GM18502 (cell line): ENCODE data around the gene HSBP1.

ENCODE experiments used
- ATAC-seq: cut with Tn5 transposase; IDR thresholded peaks from one replicate; pipeline ENCODE4 v1.9.1; 2021; ENCODE audit warnings: mild to moderate bottlenecking; ENCODE audit not compliant: unreplicated experiment, poor library complexity

Gene HSBP1

DNA sequence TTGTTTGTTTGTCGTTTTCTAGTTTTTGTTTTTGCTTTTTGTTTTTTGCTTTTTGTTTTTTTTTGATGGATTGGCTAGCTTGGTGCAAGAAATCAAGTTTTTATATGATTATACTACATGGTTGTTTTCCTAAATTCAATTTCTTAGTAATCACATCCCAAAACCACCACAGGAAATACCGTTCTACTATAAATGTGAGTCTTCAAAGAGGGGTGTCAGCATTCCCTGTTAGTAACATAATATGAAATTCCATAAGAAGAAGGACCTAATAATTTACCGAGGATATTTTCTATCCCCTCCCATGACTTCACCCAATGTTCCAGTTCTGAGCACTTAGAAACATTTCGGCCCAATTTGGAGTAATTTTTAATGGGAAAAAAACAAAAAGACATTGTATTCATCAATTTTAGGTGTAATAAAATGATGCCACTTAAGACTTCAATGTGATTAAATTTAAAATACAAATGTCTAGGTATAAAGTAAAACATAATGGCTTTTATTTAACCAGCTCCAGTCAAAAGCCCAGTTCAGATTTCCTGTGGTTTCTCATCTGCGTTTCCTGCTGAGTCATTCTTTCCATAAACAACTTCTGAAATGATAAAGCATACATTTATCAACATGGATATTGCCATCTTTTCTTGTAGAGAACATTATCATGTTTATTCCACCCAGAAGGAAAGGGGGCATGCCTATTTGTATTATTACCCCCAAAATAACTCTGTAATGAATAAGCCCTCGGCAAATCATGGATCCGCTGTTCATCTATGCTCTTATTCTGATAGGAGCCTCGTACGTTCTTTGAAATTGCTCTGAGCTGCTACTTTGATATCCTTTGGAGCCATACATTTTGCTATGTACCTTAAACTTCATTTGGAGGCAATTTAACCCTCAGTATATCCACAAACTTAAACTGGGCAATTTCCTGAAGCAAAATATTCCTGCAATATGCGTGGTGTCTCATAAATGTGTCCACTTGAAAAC, 28.1 kb downstream of the HSBP1 start:
- no peak for ATAC-seq

DNA sequence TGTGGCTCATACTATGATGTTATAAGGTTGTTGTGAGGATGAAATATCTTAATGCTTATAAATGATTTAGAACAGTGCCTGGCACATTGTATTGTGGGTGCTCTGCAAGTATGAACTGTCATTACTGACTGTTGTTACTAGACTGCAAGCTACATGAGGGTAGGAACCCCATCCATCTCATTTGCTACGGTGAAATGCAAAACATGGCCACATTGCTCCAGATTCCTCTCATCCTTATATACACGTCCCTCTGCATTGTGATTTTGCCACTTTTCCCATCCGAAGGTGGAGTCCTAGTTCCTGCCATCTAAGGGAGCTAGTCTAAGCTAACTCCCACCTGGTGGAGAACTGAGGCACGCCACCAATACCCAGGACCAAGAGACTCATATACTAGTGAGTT, 29.8 kb downstream of the HSBP1 start:
- no peak for ATAC-seq

- ATAC-seq: no peak
These were observed 30.4 kb downstream of the HSBP1 start for GRCh38 chr16:83838151-83838550.

GRCh38 chr16:83839561-83839960, 31.8 kb downstream of the HSBP1 start:
- no peak for ATAC-seq

DNA sequence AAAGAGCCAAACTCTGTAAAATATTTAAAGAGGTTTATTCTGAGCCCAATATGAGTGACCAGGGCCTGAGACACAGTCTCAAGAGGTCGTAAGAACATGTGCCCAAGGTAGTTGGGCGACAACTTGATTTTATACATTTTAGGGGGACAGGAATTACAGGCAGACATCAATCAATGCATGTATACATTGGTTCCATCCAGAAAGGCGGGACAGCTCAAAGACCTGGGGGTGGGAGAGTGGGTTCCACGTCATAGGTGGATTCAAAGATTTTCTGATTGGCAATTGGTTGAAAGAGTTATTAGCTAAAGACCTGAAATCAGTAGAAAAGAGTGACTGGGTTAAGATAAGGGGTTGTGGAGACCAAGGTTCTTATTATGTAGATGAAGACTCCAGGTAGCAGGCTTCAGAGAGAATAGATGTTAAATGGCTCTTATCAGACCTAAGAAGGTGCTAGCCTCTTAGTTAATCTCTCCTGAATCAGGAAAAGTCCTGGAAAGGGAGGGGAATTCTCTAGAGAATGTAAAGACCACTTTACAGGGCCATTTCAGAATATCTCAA, 32.4 kb downstream of the HSBP1 start:
- ATAC-seq: no peak

- ATAC-seq: no peak
These were observed 34.5 kb downstream of the HSBP1 start for GRCh38 chr16:83842291-83842690.

- no peak for ATAC-seq
These were observed 35.2 kb downstream of the HSBP1 start for GRCh38 chr16:83842756-83843507.

GRCh38 chr16:83843657-83844056, 35.9 kb downstream of the HSBP1 start:
- ATAC-seq: no peak

DNA sequence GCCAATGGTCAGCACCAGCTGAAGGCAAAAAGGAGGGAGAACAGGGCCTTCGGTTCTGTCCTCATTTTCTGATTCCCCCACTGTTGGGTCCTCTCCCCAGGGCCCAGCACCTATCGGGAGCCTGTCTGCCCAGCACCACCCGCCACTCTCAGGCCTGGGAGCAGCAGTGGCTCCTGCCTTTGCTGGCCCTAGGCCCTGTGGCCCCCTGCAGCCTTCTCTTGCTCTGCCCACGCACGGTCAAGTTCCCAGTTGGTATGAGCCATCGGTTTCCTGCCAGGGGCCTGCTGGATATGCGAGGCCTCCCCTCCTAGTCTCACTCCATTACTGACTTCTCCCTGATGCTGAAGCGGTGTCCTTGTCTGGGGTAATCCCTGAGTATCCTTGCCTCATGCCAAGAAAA, 37.5 kb downstream of the HSBP1 start:
- no peak for ATAC-seq

GRCh38 chr16:83847371-83848225, 39.8 kb downstream of the HSBP1 start:
- ATAC-seq: no peak

DNA sequence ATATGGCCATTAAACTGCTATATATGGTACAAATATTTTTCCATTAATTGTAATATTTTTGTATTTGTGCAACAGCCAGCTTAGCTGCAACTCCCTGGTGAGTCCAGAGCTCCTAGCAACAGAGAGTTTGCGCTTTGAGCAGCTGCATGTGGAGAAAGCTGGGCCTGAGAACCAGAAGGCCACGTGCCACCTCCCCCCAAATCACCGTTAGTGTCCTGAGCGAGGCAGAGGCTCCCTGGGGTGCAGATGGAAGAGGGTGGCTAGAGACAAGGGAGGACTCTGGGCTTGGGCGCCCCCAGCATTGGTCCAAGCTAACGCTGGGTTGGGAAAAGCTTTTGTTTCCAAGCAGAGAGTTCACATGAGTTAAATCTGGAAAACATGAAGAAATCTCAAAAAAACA, 41.6 kb downstream of the HSBP1 start:
- ATAC-seq: no peak

DNA sequence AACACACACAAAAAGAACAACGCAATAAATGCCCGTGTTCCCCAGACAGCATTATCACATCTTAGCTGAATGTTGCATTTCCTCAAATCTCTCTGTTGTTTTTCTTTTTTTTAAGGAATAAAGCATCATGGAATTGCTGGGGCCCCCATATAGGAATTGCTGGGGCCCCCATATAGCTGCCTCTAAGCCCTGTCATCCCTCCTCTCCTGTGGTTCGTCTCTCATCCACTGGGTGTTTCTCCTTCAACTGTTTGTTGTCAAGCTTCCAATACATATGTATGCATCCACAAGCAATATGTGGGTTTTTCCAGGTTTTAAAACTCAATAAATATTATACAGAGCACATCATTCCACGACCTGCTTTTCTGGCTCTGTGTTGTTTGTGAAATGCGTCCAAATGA, 43.2 kb downstream of the HSBP1 start:
- ATAC-seq: no peak

GRCh38 chr16:83851473-83851872, 43.7 kb downstream of the HSBP1 start:
- ATAC-seq: no peak

DNA sequence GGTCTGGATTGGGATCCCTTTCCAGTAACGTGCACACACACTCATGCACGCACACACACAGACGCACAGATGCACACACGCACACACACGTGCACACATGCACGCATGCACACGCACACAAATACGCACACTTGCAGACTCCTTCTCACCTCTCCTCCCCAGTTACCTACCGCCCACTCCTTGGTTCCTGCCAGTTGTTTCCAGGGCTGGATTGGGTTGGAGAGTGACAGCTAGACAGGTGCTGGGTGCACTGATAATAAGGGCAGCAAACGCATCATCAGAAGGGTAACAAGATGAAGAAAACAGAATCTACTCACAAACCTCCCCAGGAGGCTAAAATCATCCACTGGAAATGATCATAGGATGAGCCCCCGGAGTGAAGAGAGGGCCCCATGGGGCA, 45.0 kb downstream of the HSBP1 start:
- no peak for ATAC-seq

GRCh38 chr16:83853834-83854233, 46.1 kb downstream of the HSBP1 start:
- no peak for ATAC-seq

DNA sequence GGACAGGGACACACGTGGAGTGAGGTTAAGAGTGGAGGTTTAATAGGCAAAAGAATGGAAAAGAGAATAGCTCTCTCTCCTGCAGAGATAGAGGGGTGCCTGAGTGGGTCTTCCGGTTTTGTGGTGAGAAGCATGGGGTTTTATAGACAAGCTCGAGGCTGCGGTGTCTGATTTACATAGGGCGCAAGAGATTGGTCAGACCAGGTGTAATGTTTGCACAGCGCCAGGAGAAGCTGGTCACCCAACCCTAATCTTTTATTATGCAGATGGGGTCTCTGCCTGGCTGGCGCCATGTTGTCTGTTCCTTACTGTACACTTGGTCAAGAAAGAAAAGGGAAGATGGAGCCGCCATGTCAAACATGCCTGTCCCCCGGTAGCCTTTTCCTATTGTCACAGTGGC, 46.6 kb downstream of the HSBP1 start:
- no peak for ATAC-seq

DNA sequence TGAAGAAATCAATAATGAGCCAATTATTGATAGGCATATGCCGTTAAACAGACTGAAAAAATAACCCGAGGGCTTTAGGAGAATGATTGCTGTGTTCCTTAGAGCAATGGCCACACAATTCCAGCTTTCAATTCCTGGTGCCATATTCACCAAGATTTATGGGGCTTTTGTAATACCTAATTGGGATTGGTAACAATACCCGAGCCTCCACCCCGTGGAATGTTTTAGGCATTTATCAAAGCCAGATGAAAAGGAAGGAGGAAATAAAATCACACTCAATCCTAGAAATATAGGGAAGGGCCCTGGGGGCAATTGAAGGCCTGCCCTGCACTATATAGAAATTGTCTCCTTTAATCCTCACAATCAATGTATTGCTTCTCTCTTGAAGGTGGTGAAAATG, 49.0 kb downstream of the HSBP1 start:
- no peak for ATAC-seq

DNA sequence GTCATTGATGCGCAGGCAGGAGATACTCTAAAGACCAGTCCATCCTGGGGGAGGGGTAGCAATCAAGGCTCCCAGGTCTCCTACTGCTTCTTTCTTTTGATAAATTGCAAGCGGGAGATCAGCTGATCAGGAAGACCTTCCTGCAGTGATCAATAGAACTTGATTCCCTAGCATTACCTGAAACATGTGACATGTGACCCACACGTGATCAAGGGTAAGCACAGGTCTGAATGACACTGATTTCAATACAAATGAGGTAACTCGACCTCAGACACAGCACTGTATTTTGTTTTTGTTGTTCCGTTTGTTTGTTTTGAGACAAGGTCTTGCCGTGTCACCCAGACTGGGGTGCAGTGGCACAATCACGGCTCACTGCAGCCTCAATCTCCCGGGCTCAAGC, 51.5 kb downstream of the HSBP1 start:
- ATAC-seq: no peak

DNA sequence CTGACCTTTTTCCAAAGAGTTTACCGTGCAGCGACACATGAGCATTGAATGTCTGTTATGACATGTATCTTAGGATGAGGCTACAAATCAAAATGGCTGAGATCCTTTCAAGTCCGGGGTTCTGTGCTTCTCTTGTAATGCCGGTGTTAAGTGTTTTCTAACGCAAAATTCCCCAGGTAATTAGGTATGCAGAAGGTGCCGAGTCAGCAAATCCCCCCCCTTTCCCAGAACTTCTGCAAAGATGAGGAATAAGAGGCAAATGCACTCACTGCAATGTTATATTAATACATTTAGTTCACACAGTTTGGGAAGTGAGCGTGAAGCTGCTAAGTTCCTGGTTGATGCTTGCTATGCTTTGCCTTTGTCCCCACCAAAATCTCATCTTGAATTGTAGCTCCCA, 54.9 kb downstream of the HSBP1 start:
- ATAC-seq: no peak

- no peak for ATAC-seq
These were observed 55.9 kb downstream of the HSBP1 start for GRCh38 chr16:83863682-83864081.
